Psoas muscle (tissue), 8 donors: ENCODE data around the gene TMEM81. TPM values are rescaled to one million over a fixed set of nuclear protein-coding genes. Genes with fewer than 3 reads are reported as not detected.

Experiments used
- ATAC-seq, 4 donors: fragments of 200-7000 bp; cut with Tn5 transposase; one replicate each; pipeline ENCODE4 v1.9.1; 2020; ENCODE audit warnings: moderate library complexity in 3 of 4, mild to moderate bottlenecking in 2 of 4
- DNase-seq, 2 donors: peaks; one replicate each; pipeline ENCODE4 v3.0.0-alpha.2; 2020
- H3K27ac ChIP-seq: fragments of 200-600 bp; one replicate; pipeline ENCODE4 v1.8.0; 2022
- H3K27me3 ChIP-seq, 3 donors: fragments of 200-600 bp in 1 of 3; one replicate each; pipeline versions ENCODE4 v1.6.1 to v1.8.0; 2013 to 2022; ENCODE audit warnings: low read length in 2 of 3, mild to moderate bottlenecking in 2 of 3, moderate library complexity in 1 of 3; ENCODE audit not compliant: insufficient read depth in 3 of 3
- H3K36me3 ChIP-seq, 2 donors: fragments of 200-600 bp in 1 of 2; one replicate each; pipeline versions ENCODE4 v1.6.1 to v1.8.0; 2013 to 2022; ENCODE audit warnings: low read depth in 1 of 2, mild to moderate bottlenecking in 1 of 2, moderate library complexity in 1 of 2; ENCODE audit not compliant: insufficient read depth in 1 of 2
- H3K4me1 ChIP-seq: fragments of 200-600 bp; one replicate; pipeline ENCODE4 v1.8.0; 2022
- H3K4me3 ChIP-seq: fragments of 200-600 bp; one replicate; pipeline ENCODE4 v1.8.0; 2022; ENCODE audit warnings: mild to moderate bottlenecking
- H3K9me3 ChIP-seq: fragments of 200-600 bp; one replicate; pipeline ENCODE4 v1.8.0; 2022
- WGBS, 3 donors: extraction: QIAGEN DNeasy Blood & Tissue Kit; methylation state at CpG; one replicate each; pipeline versions ENCODE4 v1.1.6 to v1.1.7; 2013; 5-methylcytosine and 5-hydroxymethylcytosine counted together
- intact Hi-C, 2 donors: fragments of 100-400 bp; cut with DNase I; formaldehyde crosslinking; loops; one replicate each; pipeline versions ENCODE4 v1.11.0 to v1.14.2; 2022
- polyA plus RNA-seq, 3 donors: library from polyadenylated mRNA; stranded (reverse); fragments of 200-250 nt; gene quantifications; one replicate each; pipeline ENCODE4 v1.2.3, GENCODE V29; 2013
- total RNA-seq, 4 donors: library from RNA; stranded (reverse); fragmentation: NEBNext Ultra II Directional in 2 of 4; extraction: Animal tissue kit (Norgen Biotek cat#: 25700) in 2 of 4; gene quantifications; one replicate each; pipeline versions ENCODE4 v1.2.1 to v1.2.4, GENCODE V29; 2021 to 2023
- TF ChIP-seq, protein P1 (sequence below): fragments of 200-600 bp; IDR thresholded peaks from one replicate; pipeline ENCODE4 v1.8.0; 2022; ENCODE audit warnings: antibody characterized with exemption
- donor health status: healthy with polysubstance abuse.
- donor health status: DM: no; HTN: no; CAD: no; lungs with moderate emphysema.
- donor health status: Bipolar disorder and iron deficiency.
- donor health status: healthy.
- donor health status: DM: yes; HTN: yes; CAD: no.
- donor health status: DM: no; HTN: no; CAD: no.
- donor health status: DM: no; HTN: no; CAD: no.
- donor health status: DM: yes; HTN: yes; CAD: no.

Gene TMEM81
- total and polyA plus RNA-seq, 7 donors, result 3.1 to 15.2 (median 3.9) TPM

DNA sequence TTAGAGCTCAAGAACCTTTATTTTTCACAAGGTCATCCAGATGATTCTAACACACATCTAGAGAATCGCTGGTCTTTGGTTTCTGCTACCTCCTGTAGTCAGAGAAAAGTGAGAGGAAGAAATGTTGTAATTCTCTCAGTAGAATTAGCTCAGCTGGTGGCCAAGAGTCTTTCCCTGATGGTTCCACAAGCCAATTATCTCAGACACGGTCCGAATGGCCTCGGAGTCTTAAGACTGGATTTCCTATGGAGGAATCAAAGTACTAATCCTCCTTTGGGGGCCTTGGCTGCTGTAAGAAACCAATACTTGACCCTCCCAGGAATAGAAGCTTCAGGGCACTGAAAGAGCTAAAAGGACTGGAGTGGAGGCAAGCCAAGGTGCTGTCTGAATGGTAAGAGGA, 1.8 kb downstream of the TMEM81 start:
- TF ChIP-seq, protein P1, sequence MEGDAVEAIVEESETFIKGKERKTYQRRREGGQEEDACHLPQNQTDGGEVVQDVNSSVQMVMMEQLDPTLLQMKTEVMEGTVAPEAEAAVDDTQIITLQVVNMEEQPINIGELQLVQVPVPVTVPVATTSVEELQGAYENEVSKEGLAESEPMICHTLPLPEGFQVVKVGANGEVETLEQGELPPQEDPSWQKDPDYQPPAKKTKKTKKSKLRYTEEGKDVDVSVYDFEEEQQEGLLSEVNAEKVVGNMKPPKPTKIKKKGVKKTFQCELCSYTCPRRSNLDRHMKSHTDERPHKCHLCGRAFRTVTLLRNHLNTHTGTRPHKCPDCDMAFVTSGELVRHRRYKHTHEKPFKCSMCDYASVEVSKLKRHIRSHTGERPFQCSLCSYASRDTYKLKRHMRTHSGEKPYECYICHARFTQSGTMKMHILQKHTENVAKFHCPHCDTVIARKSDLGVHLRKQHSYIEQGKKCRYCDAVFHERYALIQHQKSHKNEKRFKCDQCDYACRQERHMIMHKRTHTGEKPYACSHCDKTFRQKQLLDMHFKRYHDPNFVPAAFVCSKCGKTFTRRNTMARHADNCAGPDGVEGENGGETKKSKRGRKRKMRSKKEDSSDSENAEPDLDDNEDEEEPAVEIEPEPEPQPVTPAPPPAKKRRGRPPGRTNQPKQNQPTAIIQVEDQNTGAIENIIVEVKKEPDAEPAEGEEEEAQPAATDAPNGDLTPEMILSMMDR, result no peak
- Histone ChIP-seq H3K27me3 (no peaks in the 10 kb centered on the region), H3K4me3 (no peak overlapping the region), H3K9me3 (no peaks in the 10 kb centered on the region), H3K4me1 (peaks cover 5% of the 10 kb centered on the region), H3K36me3 (peaks cover 5 to 46% of the 10 kb centered on the region in 2 donors), H3K27ac (no peak overlapping the region)
- no peak for DNase-seq
- intact Hi-C loops, result no loop called here
- 83 to 91% (median 84%) methylated on average over 4 of the region's 4 CpGs for whole genome bisulfite sequencing, 3 donors
- ATAC-seq, result no peak

DNA sequence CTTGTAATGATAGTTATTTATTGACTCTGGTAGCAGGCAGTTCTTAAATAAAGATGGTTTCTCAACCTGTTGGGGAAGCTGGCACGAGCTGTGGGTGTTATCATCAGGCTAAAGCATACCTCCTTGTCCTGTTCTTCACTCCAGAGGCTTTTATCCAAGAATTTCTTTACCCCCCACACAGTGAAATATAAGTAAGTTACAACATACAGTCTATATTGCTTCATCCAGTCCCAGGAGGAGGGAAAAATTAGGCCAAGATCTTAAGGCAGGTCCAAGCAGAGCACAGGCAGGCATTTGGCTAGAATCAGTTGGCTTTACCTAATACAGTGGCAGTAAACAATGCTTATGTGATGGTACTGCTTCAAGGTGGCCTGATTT, 6.3 kb downstream of the TMEM81 start:
- TF ChIP-seq, protein P1, result no peak
- no peak for DNase-seq
- peak; percentile 25 to 63 (median 56) for ATAC-seq
- intact Hi-C loops, result loop anchor here in 1 of 2 donors (10.0 kb wide), 1 partner anchor 273 kb away; no protein-coding TSS in a partner anchor
- no peaks in the 10 kb centered on the region for H3K27me3 ChIP-seq
- H3K4me1 ChIP-seq, result peaks cover 13% of the 10 kb centered on the region
- WGBS, 3 donors, result 92 to 96% (median 94%) methylated on average over 1 of the region's 1 CpG
- no peak overlapping the region for H3K27ac ChIP-seq
- no peaks in the 10 kb centered on the region for H3K9me3 ChIP-seq
- H3K4me3 ChIP-seq, result no peak overlapping the region
- peaks cover 0 to 5% of the 10 kb centered on the region in 2 donors for H3K36me3 ChIP-seq

DNA sequence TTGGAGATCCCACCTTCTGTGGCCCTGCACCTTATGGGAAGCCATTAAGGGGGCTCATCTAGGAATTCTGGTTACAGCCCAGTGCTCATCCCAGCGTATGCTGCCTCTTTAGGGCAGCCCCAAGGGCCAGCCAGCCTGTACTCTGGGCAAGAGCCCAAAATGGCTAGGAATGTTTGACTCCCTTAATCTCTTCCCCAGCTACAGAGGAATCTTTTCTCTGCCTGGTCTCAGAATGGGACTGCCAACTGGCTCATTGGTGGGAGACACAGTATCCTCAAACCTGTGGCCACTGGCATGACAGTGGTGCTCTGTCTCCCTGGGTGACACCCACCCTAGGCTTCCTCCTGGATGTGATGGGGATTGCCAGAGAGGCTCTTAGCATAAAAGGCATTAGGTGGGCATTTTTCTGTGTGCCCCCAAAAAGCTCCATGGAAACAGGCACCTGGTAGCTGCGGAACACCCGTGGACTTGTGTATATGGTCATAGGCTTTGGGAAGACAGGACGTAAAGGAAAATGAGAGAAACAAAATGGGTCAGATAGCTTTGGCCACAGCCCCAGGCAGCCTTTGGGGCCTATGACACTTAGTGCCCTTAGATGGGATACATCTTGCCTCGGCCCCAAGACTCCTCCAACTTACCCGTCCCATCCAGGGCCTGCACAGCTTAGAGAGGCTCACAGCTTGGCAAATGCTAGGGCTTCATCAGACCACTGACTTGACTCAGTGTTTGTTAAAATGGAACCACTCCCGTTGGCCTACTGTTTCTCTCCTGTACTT, 6.9 kb downstream of the TMEM81 start:
- WGBS, 3 donors, result 76 to 84% (median 79%) methylated on average over 7 of the region's 7 CpGs
- no peak overlapping the region for H3K27ac ChIP-seq
- no peaks in the 10 kb centered on the region for H3K9me3 ChIP-seq
- ATAC-seq (peak; percentile 44 to 51 (median 46)), DNase-seq (no peak)
- TF ChIP-seq, protein P1, result no peak
- no peaks in the 10 kb centered on the region for H3K36me3 ChIP-seq
- H3K4me1 ChIP-seq, result peaks cover 13% of the 10 kb centered on the region
- no peak overlapping the region for H3K4me3 ChIP-seq
- intact Hi-C loops, result loop anchor here in 1 of 2 donors (10.0 kb wide), 1 partner anchor 273 kb away; no protein-coding TSS in a partner anchor
- no peaks in the 10 kb centered on the region for H3K27me3 ChIP-seq

DNA sequence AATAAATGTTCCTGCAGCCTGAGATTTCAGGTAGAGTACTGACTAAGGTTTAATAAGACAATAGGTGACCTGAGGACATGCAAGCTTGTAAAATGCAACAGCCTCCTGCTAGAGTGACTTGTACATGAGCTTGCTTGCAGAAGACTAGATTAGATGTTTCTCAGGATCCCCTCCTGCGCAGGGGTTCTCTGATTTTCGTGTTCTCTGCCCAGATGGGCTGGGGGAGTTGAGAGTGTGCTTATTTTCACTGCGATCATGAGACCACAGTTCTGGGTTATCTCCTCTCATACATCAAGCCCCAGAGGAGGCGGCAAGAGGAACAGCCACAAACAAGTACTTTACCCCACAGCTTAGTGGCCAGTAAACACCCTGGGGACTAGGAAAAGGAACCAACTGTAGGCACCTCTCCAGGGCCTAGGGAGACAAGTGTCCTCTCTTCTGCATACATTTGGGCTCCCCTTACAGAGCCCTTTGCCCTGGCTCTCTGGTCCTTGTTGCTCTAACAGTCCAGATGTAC, 8.0 kb downstream of the TMEM81 start:
- DNase-seq (no peak), ATAC-seq (no peak)
- peaks cover 13% of the 10 kb centered on the region for H3K4me1 ChIP-seq
- WGBS, 3 donors, result 84 to 96% (median 88%) methylated on average over 4 of the region's 4 CpGs
- TF ChIP-seq, protein P1, result no peak
- intact Hi-C loops, result loop anchor here in 1 of 2 donors (10.0 kb wide), 1 partner anchor 272 kb away; no protein-coding TSS in a partner anchor
- no peak overlapping the region for H3K4me3 ChIP-seq
- H3K9me3 ChIP-seq, result no peaks in the 10 kb centered on the region
- H3K27ac ChIP-seq, result no peak overlapping the region
- H3K27me3 ChIP-seq, result no peaks in the 10 kb centered on the region
- no peaks in the 10 kb centered on the region for H3K36me3 ChIP-seq
